ENCODE measurements around the gene GRIA2. TPM values are rescaled to one million over a fixed set of nuclear protein-coding genes. Genes with fewer than 3 reads are reported as not detected.
"Not testable (repeated sequence)": the region's sequence is repeated elsewhere in the genome, so short reads cannot be mapped to it uniquely, and the experiment has no call there.

GRIA2 gene
- total RNA-seq, 1 experiment from 2014 or later = not detected

GRCh38 chr4:157246964-157247363 lies 26.4 kb downstream of the GRIA2 start:
- DNase-seq = no peak
- Histone ChIP-seq H4K20me1 (ENCODE audit: insufficient read depth) (no peaks in the 10 kb centered on the region), H3F3A (ENCODE audit: insufficient read depth, low read depth) (no peaks in the 10 kb centered on the region), H3K9me3 (ENCODE audit: insufficient read depth, low read depth) (no peaks in the 10 kb centered on the region), H3K4me3 (no peak overlapping the region), H3K27me3 (ENCODE audit: insufficient read depth, low read depth) (no peaks in the 10 kb centered on the region), H3K9me2 (ENCODE audit: insufficient read depth) (no peaks in the 10 kb centered on the region), H2AFZ (no peak overlapping the region), H3K4me2 (no peak overlapping the region), H3K36me3 (ENCODE audit: low read depth) (no peaks in the 10 kb centered on the region), H3K4me1 (replicated peaks; ENCODE audit: insufficient read depth) (no peaks in the 10 kb centered on the region), H3K27ac (no peak overlapping the region), H3K79me2 (ENCODE audit: low read depth) (no peaks in the 10 kb centered on the region)
- POLR2A ChIA-PET (ENCODE audit: unreplicated experiment) = no interaction called here
- CTCF ChIA-PET = no interaction called here
- no TSS peak for BruUV-seq (replicated peaks)
- intact Hi-C loops (cut with micrococcal nuclease; ENCODE audit: unreplicated experiment) = no loop called here
- TF ChIP-seq CTCF (conservative IDR thresholded peaks at IDR 0.05) (no peak), EZH2 (IDR thresholded peaks at IDR 0.05; ENCODE audit: low read depth) (no peak)

- H3K79me2 ChIP-seq (ENCODE audit: low read depth); H2AFZ ChIP-seq; BruUV-seq (replicated peaks); H4K20me1 ChIP-seq (ENCODE audit: insufficient read depth); H3K27me3 ChIP-seq (ENCODE audit: insufficient read depth, low read depth); CTCF ChIA-PET; H3K9me3 ChIP-seq (ENCODE audit: insufficient read depth, low read depth); H3K4me2 ChIP-seq; H3K4me1 ChIP-seq (replicated peaks; ENCODE audit: insufficient read depth); intact Hi-C loops (cut with micrococcal nuclease; ENCODE audit: unreplicated experiment); H3K36me3 ChIP-seq (ENCODE audit: low read depth); H3K9me2 ChIP-seq (ENCODE audit: insufficient read depth); DNase-seq; H3K4me3 ChIP-seq; H3F3A ChIP-seq (ENCODE audit: insufficient read depth, low read depth); H3K27ac ChIP-seq; POLR2A ChIA-PET (ENCODE audit: unreplicated experiment): not testable (repeated sequence)
These were observed 37.6 kb downstream of the GRIA2 start for GRCh38 chr4:157258165-157258564.

GRCh38 chr4:157265281-157265680 lies 44.8 kb downstream of the GRIA2 start:
- Histone ChIP-seq H4K20me1 (ENCODE audit: insufficient read depth) (no peaks in the 10 kb centered on the region), H2AFZ (no peak overlapping the region), H3K27me3 (ENCODE audit: insufficient read depth, low read depth) (no peaks in the 10 kb centered on the region), H3K4me3 (no peak overlapping the region), H3K27ac (no peak overlapping the region), H3K9me2 (ENCODE audit: insufficient read depth) (no peaks in the 10 kb centered on the region), H3K79me2 (ENCODE audit: low read depth) (no peaks in the 10 kb centered on the region), H3K4me1 (replicated peaks; ENCODE audit: insufficient read depth) (no peaks in the 10 kb centered on the region), H3K9me3 (ENCODE audit: insufficient read depth, low read depth) (no peaks in the 10 kb centered on the region), H3K36me3 (ENCODE audit: low read depth) (no peaks in the 10 kb centered on the region), H3K4me2 (no peak overlapping the region), H3F3A (ENCODE audit: insufficient read depth, low read depth) (no peaks in the 10 kb centered on the region)
- BruUV-seq (replicated peaks) = no TSS peak
- TF ChIP-seq EZH2 (IDR thresholded peaks at IDR 0.05; ENCODE audit: low read depth) (no peak), CTCF (conservative IDR thresholded peaks at IDR 0.05) (no peak)
- intact Hi-C loops (cut with micrococcal nuclease; ENCODE audit: unreplicated experiment) = no loop called here
- POLR2A ChIA-PET (ENCODE audit: unreplicated experiment) = interaction anchor here (0.6 kb wide), 1 partner anchor 1667 kb away, joined by 5 read pairs; no protein-coding TSS in a partner anchor
- peak in 1 of 2 experiments; percentile 24 for DNase-seq
- CTCF ChIA-PET = interaction anchor here (0.6 kb wide), 1 partner anchor 828 kb away, joined by 3 read pairs; no protein-coding TSS in a partner anchor

GRCh38 chr4:157270108-157270507 lies 49.6 kb downstream of the GRIA2 start:
- Histone ChIP-seq H3K79me2 (ENCODE audit: low read depth) (no peaks in the 10 kb centered on the region), H3K27me3 (ENCODE audit: insufficient read depth, low read depth) (no peaks in the 10 kb centered on the region), H3K9me2 (ENCODE audit: insufficient read depth) (no peaks in the 10 kb centered on the region), H3K36me3 (ENCODE audit: low read depth) (no peaks in the 10 kb centered on the region), H3K4me2 (no peak overlapping the region), H3F3A (ENCODE audit: insufficient read depth, low read depth) (no peaks in the 10 kb centered on the region), H3K4me1 (replicated peaks; ENCODE audit: insufficient read depth) (no peaks in the 10 kb centered on the region), H2AFZ (no peak overlapping the region), H3K4me3 (no peak overlapping the region), H4K20me1 (ENCODE audit: insufficient read depth) (no peaks in the 10 kb centered on the region), H3K27ac (no peak overlapping the region), H3K9me3 (ENCODE audit: insufficient read depth, low read depth) (no peaks in the 10 kb centered on the region)
- BruUV-seq (replicated peaks) = no TSS peak
- ChIA-PET POLR2A (ENCODE audit: unreplicated experiment) (no interaction called here), CTCF (no interaction called here)
- TF ChIP-seq CTCF (conservative IDR thresholded peaks at IDR 0.05) (no peak), EZH2 (IDR thresholded peaks at IDR 0.05; ENCODE audit: low read depth) (no peak)
- intact Hi-C loops (cut with micrococcal nuclease; ENCODE audit: unreplicated experiment) = no loop called here
- no peak for DNase-seq
